BJ (cell line): ENCODE data around the gene OSTF1. TPM values are rescaled to one million over a fixed set of nuclear protein-coding genes. Genes with fewer than 3 reads are reported as not detected.

Experiments used
- CTCF ChIA-PET: fragments of 350-600 bp; formaldehyde crosslinking; extraction: SDS; loops from one replicate; lab custom pipeline; 2021; ENCODE audit warnings: antibody characterized with exemption, inconsistent platforms; lab: Yijun Ruan, JAX
- POLR2A ChIA-PET: fragments of 300-600 bp; sonication (Branson Sonifier 250); formaldehyde crosslinking; extraction: SDS; loops from one replicate; lab custom pipeline; 2021; ENCODE audit warnings: antibody characterized with exemption; lab: Charles Lee
- DNase-seq: peaks from one replicate; pipeline ENCODE4 v3.0.0-alpha.2; 2011; ENCODE audit warnings: low read depth
- H3K27me3 ChIP-seq: 2 replicates; pipeline ENCODE4 v1.6.0; 2011; ENCODE audit warnings: low read length; ENCODE audit not compliant: control insufficient read depth, insufficient read depth
- H3K36me3 ChIP-seq: 2 replicates; pipeline ENCODE4 v1.5.1; 2011; ENCODE audit warnings: low read length; ENCODE audit not compliant: control insufficient read depth, insufficient read depth
- H3K4me3 ChIP-seq: 2 replicates; pipeline ENCODE4 v1.5.1; 2011; ENCODE audit warnings: low read depth, mild to moderate bottlenecking, control low read depth, low read length
- polyA plus RNA-seq: library from polyadenylated mRNA; depleted of rRNA; stranded (reverse); fragments of >200 nt; gene quantifications from 2 replicates; pipeline ENCODE4 v1.2.3, GENCODE V29; 2011
- TF ChIP-seq, protein P1 (sequence below): IDR thresholded peaks from 2 replicates; pipeline ENCODE4 v1.5.1; 2011; ENCODE audit warnings: low read depth, mild to moderate bottlenecking, control low read depth, inconsistent platforms, low read length, moderate library complexity; ENCODE audit not compliant: insufficient read depth

The OSTF1 gene
- polyA plus RNA-seq, 1 experiment = 15.5 TPM

DNA sequence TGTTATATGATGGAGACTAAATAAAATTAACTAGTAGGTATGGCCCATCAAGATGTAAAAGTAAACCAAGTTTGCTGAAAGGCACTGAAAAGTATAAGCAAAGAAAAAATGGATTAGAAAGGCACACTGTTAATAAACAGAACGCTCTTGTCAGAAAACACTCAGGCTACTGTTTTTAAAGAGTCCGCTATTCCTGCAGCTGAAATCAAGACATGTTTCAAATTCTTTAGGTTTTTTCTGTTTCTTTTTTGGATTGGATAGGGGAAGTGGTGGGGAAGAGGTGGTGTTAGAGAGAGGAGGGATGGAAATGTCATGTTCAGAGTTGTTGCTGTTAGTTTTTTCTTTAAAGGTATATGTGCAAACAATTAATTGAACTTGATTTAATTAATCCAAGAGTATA, 17.5 kb downstream of the OSTF1 start:
- DNase-seq = no peak
- Histone ChIP-seq H3K36me3 (no peaks in the 10 kb centered on the region), H3K4me3 (no peak overlapping the region), H3K27me3 (no peaks in the 10 kb centered on the region)
- TF ChIP-seq, protein P1, sequence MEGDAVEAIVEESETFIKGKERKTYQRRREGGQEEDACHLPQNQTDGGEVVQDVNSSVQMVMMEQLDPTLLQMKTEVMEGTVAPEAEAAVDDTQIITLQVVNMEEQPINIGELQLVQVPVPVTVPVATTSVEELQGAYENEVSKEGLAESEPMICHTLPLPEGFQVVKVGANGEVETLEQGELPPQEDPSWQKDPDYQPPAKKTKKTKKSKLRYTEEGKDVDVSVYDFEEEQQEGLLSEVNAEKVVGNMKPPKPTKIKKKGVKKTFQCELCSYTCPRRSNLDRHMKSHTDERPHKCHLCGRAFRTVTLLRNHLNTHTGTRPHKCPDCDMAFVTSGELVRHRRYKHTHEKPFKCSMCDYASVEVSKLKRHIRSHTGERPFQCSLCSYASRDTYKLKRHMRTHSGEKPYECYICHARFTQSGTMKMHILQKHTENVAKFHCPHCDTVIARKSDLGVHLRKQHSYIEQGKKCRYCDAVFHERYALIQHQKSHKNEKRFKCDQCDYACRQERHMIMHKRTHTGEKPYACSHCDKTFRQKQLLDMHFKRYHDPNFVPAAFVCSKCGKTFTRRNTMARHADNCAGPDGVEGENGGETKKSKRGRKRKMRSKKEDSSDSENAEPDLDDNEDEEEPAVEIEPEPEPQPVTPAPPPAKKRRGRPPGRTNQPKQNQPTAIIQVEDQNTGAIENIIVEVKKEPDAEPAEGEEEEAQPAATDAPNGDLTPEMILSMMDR = no peak
- ChIA-PET POLR2A (no interaction called here), CTCF (no interaction called here)

DNA sequence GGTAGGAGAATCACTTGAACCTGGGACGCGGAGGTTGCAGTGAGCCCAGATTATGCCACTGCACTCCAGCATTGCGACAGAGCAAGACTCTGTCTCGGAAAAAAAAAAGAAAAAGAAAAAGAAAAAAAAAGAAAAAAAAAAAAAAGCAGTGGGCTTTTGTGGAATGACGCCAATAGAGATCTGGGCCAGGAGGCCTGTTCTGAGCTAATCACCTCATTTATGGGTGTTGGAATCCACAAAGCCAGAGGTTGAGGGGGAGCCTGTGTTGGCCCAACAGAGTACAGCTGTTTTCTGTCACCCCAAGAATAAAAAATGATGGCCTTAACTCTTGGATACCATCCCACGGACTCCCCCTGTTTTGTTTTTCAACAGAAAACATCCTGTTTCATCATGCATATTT, 18.5 kb downstream of the OSTF1 start:
- TF ChIP-seq, protein P1 = no peak

DNA sequence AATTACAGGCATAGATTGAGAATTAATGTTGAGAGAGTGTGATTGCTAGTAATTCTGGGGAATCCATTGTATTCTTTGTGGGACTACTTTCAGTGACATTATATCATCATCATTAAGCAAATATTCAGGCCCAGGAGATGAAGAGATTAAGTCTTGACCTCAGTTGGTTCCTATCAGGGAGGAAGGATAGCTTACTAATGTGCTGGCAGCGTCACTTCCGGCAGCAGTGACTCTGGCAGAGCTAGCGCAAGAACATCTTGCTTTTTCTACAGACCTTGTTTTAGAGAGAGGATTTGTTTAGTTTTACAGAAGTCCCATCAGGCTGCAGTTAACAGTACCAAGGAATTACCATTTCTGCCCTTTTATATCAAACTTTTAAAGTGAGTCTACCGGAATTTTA, 20.3 kb downstream of the OSTF1 start:
- ChIA-PET POLR2A (interaction anchor here (0.6 kb wide), 2 partner anchors 10 to 20 kb away, joined by 3 to 8 read pairs; no protein-coding TSS in a partner anchor), CTCF (no interaction called here)
- Histone ChIP-seq H3K36me3 (no peaks in the 10 kb centered on the region), H3K4me3 (no peak overlapping the region), H3K27me3 (no peaks in the 10 kb centered on the region)
- DNase-seq = peak; percentile 23
- TF ChIP-seq, protein P1 = no peak

More for the DNA sequence above, 18.5 kb downstream of the OSTF1 start:
- H3K36me3 ChIP-seq = no peaks in the 10 kb centered on the region
- no peak for DNase-seq
- ChIA-PET CTCF (interaction anchor here (0.6 kb wide), 1 partner anchor 17 kb away, joined by 4 read pairs; no protein-coding TSS in a partner anchor), POLR2A (no interaction called here)
- no peaks in the 10 kb centered on the region for H3K27me3 ChIP-seq
- no peak overlapping the region for H3K4me3 ChIP-seq

DNA sequence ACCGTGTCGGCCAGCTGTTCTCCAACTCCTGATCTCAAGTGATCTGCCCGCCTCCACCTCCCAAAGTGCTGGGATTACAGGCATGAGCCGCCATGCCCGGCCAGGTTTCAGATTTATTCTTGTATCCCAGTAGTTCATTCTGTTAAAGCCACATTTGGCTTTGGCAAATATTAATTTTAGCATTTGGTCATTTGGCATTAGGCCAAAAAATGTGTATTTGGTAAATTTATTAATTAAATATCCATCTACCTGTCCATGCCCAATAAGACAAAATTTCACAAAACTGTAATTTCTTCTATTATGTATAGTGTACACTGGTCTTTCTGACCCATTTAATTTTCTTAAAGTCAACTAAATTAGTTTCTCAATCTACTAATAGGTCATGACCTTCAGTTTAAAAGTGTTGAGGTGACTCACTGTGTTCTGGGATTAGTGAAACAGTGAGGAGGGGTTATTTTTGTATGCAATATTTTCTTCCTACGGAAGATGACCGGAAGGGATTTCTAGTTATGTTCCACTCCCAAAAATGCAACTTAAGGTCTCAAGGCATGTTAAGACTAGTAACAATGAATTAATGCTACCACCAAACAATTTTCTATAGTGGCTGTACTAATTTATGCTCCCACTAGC, 21.0 kb downstream of the OSTF1 start:
- Histone ChIP-seq H3K36me3 (no peaks in the 10 kb centered on the region), H3K4me3 (no peak overlapping the region), H3K27me3 (no peaks in the 10 kb centered on the region)
- CTCF ChIA-PET = no interaction called here
- POLR2A ChIA-PET = interaction anchor here (0.6 kb wide), 1 partner anchor 11 kb away, joined by 8 read pairs; no protein-coding TSS in a partner anchor
- DNase-seq = no peak
- TF ChIP-seq, protein P1 = no peak

DNA sequence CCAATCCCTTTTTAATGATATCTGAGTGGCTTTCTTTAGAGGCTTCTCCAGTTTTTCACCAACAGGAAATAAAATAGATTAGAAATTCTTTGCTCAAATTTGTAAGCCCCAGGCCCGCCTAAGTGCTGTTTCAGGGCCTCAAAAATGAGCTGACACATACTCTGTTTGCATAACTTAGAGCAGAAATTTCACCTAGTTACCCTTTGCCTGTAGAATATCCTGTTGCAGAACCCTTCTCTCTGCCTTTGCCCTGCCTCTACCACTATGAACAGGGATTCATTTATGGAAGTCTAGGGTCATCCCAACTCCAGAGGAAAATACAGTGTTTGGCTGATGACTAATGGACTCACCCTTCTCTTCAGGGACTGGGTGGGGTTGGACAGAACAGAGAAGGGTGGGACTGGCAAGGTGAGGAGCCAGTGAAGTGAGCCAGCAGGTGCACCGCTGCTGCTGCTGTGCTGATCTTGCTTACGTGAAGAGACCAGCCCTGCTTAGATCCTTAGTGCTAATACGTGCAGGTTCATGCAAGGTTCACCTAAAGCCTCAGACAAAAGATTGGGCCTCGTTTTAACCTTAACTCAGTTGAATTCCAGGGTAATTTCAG, 22.8 kb downstream of the OSTF1 start:
- ChIA-PET POLR2A (no interaction called here), CTCF (interaction anchor here (0.9 kb wide), 1 partner anchor 22 kb away, joined by 3 read pairs; no protein-coding TSS in a partner anchor)
- Histone ChIP-seq H3K36me3 (no peaks in the 10 kb centered on the region), H3K27me3 (no peaks in the 10 kb centered on the region), H3K4me3 (no peak overlapping the region)
- TF ChIP-seq, protein P1 = no peak
- no peak for DNase-seq
